Large intestine (tissue), 3 donors: Measurements from ENCODE around the gene PCNP. TPM values are rescaled to one million over a fixed set of nuclear protein-coding genes. Genes with fewer than 3 reads are reported as not detected.
"Not testable (repeated sequence)": the region's sequence is repeated elsewhere in the genome, so short reads cannot be mapped to it uniquely, and the experiment has no call there.

Source experiments
- DNase-seq, 2 donors: peaks; one replicate each; pipeline versions ENCODE4 v3.0.0 to v3.0.0-alpha.2; 2013
- H3K27ac ChIP-seq: one replicate; pipeline ENCODE4 v1.5.1; 2013; ENCODE audit warnings: low read length
- H3K27me3 ChIP-seq: 2 replicates; pipeline ENCODE4 v1.6.1; 2013; ENCODE audit warnings: low read length; ENCODE audit not compliant: control insufficient read depth, insufficient read depth
- H3K36me3 ChIP-seq: 2 replicates; pipeline ENCODE4 v1.6.1; 2013; ENCODE audit warnings: low read length; ENCODE audit not compliant: control insufficient read depth, insufficient read depth
- H3K4me1 ChIP-seq: one replicate; pipeline ENCODE4 v1.6.1; 2013; ENCODE audit warnings: low read length; ENCODE audit not compliant: control insufficient read depth, insufficient read depth
- H3K4me3 ChIP-seq: one replicate; pipeline ENCODE4 v1.5.1; 2013; ENCODE audit warnings: low read length
- H3K9me3 ChIP-seq: one replicate; pipeline ENCODE4 v1.6.1; 2013; ENCODE audit warnings: mild to moderate bottlenecking, low read depth, low read length, moderate library complexity; ENCODE audit not compliant: control insufficient read depth
- WGBS: methylation state at CpG from one replicate; pipeline ENCODE4 v1.1.5; 2013; ENCODE audit warnings: low lambda C conversion rate; ENCODE audit not compliant: insufficient coverage; 5-methylcytosine and 5-hydroxymethylcytosine counted together
- polyA plus RNA-seq: library from polyadenylated mRNA; unstranded; fragments of 120-200 nt; gene quantifications from one replicate; pipeline ENCODE4 v1.2.1, GENCODE V29; 2013

PCNP gene
- polyA plus RNA-seq, 1 donor = 118 TPM

- no peaks in the 10 kb centered on the region for H3K27me3 ChIP-seq
- H3K27ac ChIP-seq = no peak overlapping the region
- peaks cover 4% of the 10 kb centered on the region for H3K9me3 ChIP-seq
- H3K36me3 ChIP-seq = no peaks in the 10 kb centered on the region
- H3K4me3 ChIP-seq = no peak overlapping the region
- H3K4me1 ChIP-seq = no peaks in the 10 kb centered on the region
- no peak for DNase-seq
- WGBS = no CpG with 5 or more reads among the region's 1 CpG
Observed at GRCh38 chr3:101603184-101603583, 29.2 kb downstream of the PCNP start.

DNA sequence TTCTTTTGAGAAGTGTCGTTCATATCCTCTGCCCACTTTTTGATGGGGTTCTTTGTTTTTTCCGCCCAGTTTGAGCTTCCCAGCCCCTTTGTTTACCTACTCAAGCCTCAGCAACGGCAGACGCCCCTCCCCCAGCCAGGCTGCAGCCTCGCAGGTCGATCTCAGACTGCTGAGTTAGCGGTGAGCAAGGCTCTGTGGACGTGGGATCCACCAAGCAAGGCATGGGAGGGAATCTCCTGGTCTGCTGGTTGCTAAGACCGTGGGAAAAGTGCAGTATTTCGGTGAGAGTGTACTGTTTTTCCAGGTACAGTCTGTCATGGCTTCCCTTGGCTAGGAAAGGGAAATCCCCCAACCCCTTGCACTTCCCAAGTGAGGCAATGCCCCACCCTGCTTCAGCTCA lies 31.4 kb downstream of the PCNP start:
- not testable (repeated sequence) for H3K27me3 ChIP-seq, H3K36me3 ChIP-seq, DNase-seq, H3K9me3 ChIP-seq, H3K4me1 ChIP-seq, H3K27ac ChIP-seq, H3K4me3 ChIP-seq
- no CpG with 5 or more reads among the region's 10 CpGs for WGBS

- Histone ChIP-seq H3K9me3 (no peaks in the 10 kb centered on the region), H3K4me1 (no peaks in the 10 kb centered on the region), H3K4me3 (no peak overlapping the region), H3K27me3 (no peaks in the 10 kb centered on the region), H3K27ac (no peak overlapping the region), H3K36me3 (no peaks in the 10 kb centered on the region)
- no peak for DNase-seq
- WGBS = no CpG with 5 or more reads among the region's 2 CpGs
Observed at GRCh38 chr3:101611023-101611422, 37.0 kb downstream of the PCNP start.

DNA sequence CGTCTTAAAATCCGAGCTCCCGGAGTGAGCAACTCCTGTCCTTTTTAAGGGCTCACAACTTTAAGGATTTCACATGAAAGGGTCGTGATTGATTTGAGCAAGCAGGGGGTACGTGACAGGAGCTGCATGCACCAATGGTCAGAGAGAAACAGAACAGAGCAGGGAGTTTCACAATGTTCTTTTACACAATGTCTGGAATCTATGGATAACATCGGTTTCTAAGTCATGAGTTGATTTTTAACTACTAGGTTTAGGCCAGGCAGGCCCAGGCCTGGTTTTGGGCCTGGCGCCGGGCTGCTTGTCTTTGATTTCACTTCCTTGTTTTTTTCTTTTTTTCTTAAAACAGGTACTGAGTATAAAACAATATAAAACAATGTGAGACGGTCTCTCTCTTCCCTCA lies 39.0 kb downstream of the PCNP start:
- H3K27me3 ChIP-seq, H3K9me3 ChIP-seq, H3K36me3 ChIP-seq, H3K27ac ChIP-seq, DNase-seq, H3K4me1 ChIP-seq, H3K4me3 ChIP-seq: not testable (repeated sequence)
- WGBS = no CpG with 5 or more reads among the region's 9 CpGs

DNA sequence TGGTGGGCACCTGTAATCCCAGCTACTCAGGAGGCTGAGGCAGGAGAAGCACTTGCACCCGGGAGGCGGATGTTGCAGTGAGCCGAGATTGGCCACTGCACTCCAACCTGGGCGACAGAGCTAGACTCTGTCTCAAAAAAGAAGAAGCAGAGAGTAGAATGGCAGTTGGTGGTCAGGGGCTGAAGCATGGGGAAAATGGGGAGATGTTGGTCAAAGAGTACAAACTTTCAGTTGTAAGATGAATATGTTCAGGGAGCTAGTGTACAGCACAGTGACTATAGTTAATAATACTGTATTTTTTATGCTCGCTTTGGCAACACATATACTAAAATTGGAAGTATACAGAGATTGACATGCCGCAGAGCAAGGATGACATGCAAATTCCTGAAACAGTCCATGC lies 41.5 kb downstream of the PCNP start:
- no peaks in the 10 kb centered on the region for H3K36me3 ChIP-seq
- H3K27me3 ChIP-seq = no peaks in the 10 kb centered on the region
- no CpG with 5 or more reads among the region's 6 CpGs for WGBS
- H3K9me3 ChIP-seq = no peaks in the 10 kb centered on the region
- no peak overlapping the region for H3K27ac ChIP-seq
- H3K4me1 ChIP-seq = no peaks in the 10 kb centered on the region
- H3K4me3 ChIP-seq = no peak overlapping the region
- no peak for DNase-seq

DNA sequence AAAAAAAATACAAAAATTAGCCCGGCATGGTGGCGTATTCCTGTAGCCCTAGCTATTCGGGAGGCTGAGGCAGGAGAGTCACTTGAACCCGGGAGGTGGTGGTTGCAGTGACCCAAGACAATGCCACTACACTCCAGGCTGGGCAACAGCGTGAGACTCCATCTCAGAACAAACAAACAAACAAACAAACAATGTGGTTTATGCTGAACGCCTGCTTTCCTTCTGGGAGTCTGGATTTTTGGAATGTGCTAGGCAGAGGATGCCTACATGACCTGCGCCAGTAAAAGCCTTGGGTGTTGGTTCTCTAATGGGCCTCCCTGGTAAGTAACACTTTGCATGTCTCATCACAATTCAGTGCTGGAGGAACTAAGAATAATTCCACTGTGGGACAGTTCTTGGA lies 43.5 kb downstream of the PCNP start:
- DNase-seq = no peak
- WGBS = 100% methylated on average over 1 of the region's 7 CpGs
- Histone ChIP-seq H3K4me1 (no peaks in the 10 kb centered on the region), H3K9me3 (no peaks in the 10 kb centered on the region), H3K36me3 (no peaks in the 10 kb centered on the region), H3K4me3 (no peak overlapping the region), H3K27ac (no peak overlapping the region), H3K27me3 (no peaks in the 10 kb centered on the region)

DNA sequence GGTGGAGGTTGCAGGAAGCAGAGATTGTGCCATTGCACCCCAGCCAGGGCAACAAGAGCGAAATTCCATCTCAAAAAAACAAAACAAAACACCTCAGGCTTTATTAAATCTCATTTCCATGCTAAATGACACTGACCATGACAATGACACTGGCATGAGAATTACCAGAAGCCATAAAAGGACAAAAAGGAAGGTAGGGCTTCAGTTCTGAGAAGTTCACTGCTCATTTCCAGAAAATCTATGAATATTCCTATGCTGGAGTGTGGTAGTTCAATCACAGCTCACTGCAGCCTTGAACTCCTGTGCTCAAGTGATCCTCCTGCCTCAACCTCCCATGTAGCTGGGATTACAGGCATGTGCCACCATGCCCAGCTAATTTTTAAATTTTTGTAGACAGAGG lies 44.7 kb downstream of the PCNP start:
- DNase-seq = no peak
- Histone ChIP-seq H3K4me1 (no peaks in the 10 kb centered on the region), H3K4me3 (no peak overlapping the region), H3K27me3 (no peaks in the 10 kb centered on the region), H3K27ac (no peak overlapping the region), H3K36me3 (no peaks in the 10 kb centered on the region), H3K9me3 (no peaks in the 10 kb centered on the region)
- no CpG with 5 or more reads among the region's 1 CpG for WGBS

- no peak for DNase-seq
- peaks cover under 1% of the 10 kb centered on the region for H3K9me3 ChIP-seq
- no CpG with 5 or more reads among the region's 3 CpGs for WGBS
- H3K27ac ChIP-seq = no peak overlapping the region
- no peaks in the 10 kb centered on the region for H3K27me3 ChIP-seq
- H3K36me3 ChIP-seq = no peaks in the 10 kb centered on the region
- H3K4me1 ChIP-seq = no peaks in the 10 kb centered on the region
- H3K4me3 ChIP-seq = no peak overlapping the region
Observed at GRCh38 chr3:101619734-101620133, 45.8 kb downstream of the PCNP start.

GRCh38 chr3:101623656-101624055 lies 49.7 kb downstream of the PCNP start:
- no peak for DNase-seq
- no peak overlapping the region for H3K4me3 ChIP-seq
- H3K36me3 ChIP-seq = no peaks in the 10 kb centered on the region
- peaks cover 4% of the 10 kb centered on the region for H3K9me3 ChIP-seq
- no CpG with 5 or more reads among the region's 1 CpG for WGBS
- H3K4me1 ChIP-seq = no peaks in the 10 kb centered on the region
- H3K27ac ChIP-seq = no peak overlapping the region
- no peaks in the 10 kb centered on the region for H3K27me3 ChIP-seq

- WGBS = no CpG with 5 or more reads among the region's 2 CpGs
- DNase-seq = no peak
- H3K9me3 ChIP-seq = peaks cover 4% of the 10 kb centered on the region
- no peaks in the 10 kb centered on the region for H3K36me3 ChIP-seq
- H3K27me3 ChIP-seq = no peaks in the 10 kb centered on the region
- no peaks in the 10 kb centered on the region for H3K4me1 ChIP-seq
- H3K27ac ChIP-seq = no peak overlapping the region
- no peak overlapping the region for H3K4me3 ChIP-seq
Observed at GRCh38 chr3:101624857-101625256, 50.9 kb downstream of the PCNP start.

GRCh38 chr3:101625879-101626278 lies 51.9 kb downstream of the PCNP start:
- H3K36me3 ChIP-seq = no peaks in the 10 kb centered on the region
- H3K27ac ChIP-seq = no peak overlapping the region
- H3K4me3 ChIP-seq = no peak overlapping the region
- H3K9me3 ChIP-seq = peaks cover 4% of the 10 kb centered on the region
- no peaks in the 10 kb centered on the region for H3K4me1 ChIP-seq
- no peaks in the 10 kb centered on the region for H3K27me3 ChIP-seq
- WGBS = no CpG with 5 or more reads among the region's 2 CpGs
- no peak for DNase-seq
